ENCODE measurements around the gene ARHGAP6. TPM values are rescaled to one million over a fixed set of nuclear protein-coding genes. Genes with fewer than 3 reads are reported as not detected.

Gene ARHGAP6
- polyA plus RNA-seq, 1 experiment: 1.3 TPM

DNA sequence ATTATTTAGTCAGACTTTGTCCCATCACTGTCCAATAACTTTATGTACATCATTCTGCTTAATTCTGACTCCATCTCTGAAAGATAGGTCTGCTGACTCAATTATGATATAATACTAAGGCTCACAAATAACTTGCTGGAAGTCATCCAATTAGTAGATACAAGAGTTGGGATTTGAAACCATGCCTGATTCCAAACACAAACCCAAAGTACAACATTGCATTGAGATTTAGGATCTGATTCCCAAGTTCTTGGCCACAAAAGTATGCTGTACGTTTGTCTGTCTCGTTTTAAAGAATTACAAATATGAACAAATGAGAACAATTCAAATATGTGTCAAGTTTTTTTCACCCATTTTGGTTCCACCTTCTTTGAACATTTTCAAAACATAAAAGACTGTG lies 263.8 kb downstream of the ARHGAP6 start:
- H3K4me3 ChIP-seq (ENCODE audit: low read depth, low read length): no peak overlapping the region
- POLR2A ChIA-PET: no interaction called here
- CTCF ChIA-PET: no interaction called here
- no peaks in the 10 kb centered on the region for H3K27me3 ChIP-seq (ENCODE audit: control insufficient read depth, insufficient read depth, low read length)
- TF ChIP-seq, protein P1, sequence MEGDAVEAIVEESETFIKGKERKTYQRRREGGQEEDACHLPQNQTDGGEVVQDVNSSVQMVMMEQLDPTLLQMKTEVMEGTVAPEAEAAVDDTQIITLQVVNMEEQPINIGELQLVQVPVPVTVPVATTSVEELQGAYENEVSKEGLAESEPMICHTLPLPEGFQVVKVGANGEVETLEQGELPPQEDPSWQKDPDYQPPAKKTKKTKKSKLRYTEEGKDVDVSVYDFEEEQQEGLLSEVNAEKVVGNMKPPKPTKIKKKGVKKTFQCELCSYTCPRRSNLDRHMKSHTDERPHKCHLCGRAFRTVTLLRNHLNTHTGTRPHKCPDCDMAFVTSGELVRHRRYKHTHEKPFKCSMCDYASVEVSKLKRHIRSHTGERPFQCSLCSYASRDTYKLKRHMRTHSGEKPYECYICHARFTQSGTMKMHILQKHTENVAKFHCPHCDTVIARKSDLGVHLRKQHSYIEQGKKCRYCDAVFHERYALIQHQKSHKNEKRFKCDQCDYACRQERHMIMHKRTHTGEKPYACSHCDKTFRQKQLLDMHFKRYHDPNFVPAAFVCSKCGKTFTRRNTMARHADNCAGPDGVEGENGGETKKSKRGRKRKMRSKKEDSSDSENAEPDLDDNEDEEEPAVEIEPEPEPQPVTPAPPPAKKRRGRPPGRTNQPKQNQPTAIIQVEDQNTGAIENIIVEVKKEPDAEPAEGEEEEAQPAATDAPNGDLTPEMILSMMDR (IDR thresholded peaks at IDR 0.05; ENCODE audit: insufficient read depth, low read depth, low read length): no peak
- H3K36me3 ChIP-seq (ENCODE audit: control insufficient read depth, insufficient read depth, low read length): no peaks in the 10 kb centered on the region
- no peak for DNase-seq (ENCODE audit: low read depth)

- H3K4me3 ChIP-seq (ENCODE audit: low read depth, low read length): no peak overlapping the region
- H3K27me3 ChIP-seq (ENCODE audit: control insufficient read depth, insufficient read depth, low read length): no peaks in the 10 kb centered on the region
- no peak for DNase-seq (ENCODE audit: low read depth)
- CTCF ChIA-PET: interaction anchor here (1.1 kb wide), 1 partner anchor 131 kb away, joined by 3 read pairs; no protein-coding TSS in a partner anchor
- TF ChIP-seq, protein P1 (IDR thresholded peaks at IDR 0.05; ENCODE audit: insufficient read depth, low read depth, low read length): no peak
- no peaks in the 10 kb centered on the region for H3K36me3 ChIP-seq (ENCODE audit: control insufficient read depth, insufficient read depth, low read length)
- POLR2A ChIA-PET: no interaction called here
Measured at GRCh38 chrX:11399489-11400094, 266.1 kb downstream of the ARHGAP6 start.

GRCh38 chrX:11398785-11399184 lies 266.9 kb downstream of the ARHGAP6 start:
- Histone ChIP-seq H3K36me3 (ENCODE audit: control insufficient read depth, insufficient read depth, low read length) (no peaks in the 10 kb centered on the region), H3K4me3 (ENCODE audit: low read depth, low read length) (no peak overlapping the region), H3K27me3 (ENCODE audit: control insufficient read depth, insufficient read depth, low read length) (no peaks in the 10 kb centered on the region)
- TF ChIP-seq, protein P1 (IDR thresholded peaks at IDR 0.05; ENCODE audit: insufficient read depth, low read depth, low read length): no peak
- no peak for DNase-seq (ENCODE audit: low read depth)
- ChIA-PET CTCF (interaction anchor here (1.1 kb wide), 1 partner anchor 132 kb away, joined by 3 read pairs; no protein-coding TSS in a partner anchor), POLR2A (no interaction called here)

GRCh38 chrX:11398139-11398538 lies 267.6 kb downstream of the ARHGAP6 start:
- Histone ChIP-seq H3K36me3 (ENCODE audit: control insufficient read depth, insufficient read depth, low read length) (no peaks in the 10 kb centered on the region), H3K4me3 (ENCODE audit: low read depth, low read length) (no peak overlapping the region), H3K27me3 (ENCODE audit: control insufficient read depth, insufficient read depth, low read length) (no peaks in the 10 kb centered on the region)
- ChIA-PET POLR2A (no interaction called here), CTCF (no interaction called here)
- TF ChIP-seq, protein P1 (IDR thresholded peaks at IDR 0.05; ENCODE audit: insufficient read depth, low read depth, low read length): no peak
- no peak for DNase-seq (ENCODE audit: low read depth)

DNA sequence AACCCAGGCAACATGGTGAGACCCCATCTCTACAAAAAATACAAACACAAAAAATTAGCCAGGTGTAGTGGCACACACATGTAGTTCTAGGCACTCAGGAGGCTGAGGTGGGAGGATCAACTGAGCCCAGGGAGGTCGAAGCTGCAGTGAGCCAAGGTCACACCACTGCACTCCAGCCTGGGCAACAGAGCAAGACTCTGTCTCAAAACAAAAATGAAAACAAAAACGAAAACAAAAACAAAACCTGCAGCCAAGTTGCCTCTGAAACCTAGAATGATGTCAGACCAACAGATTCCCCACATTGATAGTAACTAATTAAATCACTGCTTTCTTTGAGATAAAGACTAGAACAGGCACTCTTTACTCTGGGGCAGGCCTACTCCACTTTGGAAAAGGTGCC lies 268.0 kb downstream of the ARHGAP6 start:
- POLR2A ChIA-PET: no interaction called here
- Histone ChIP-seq H3K27me3 (ENCODE audit: control insufficient read depth, insufficient read depth, low read length) (no peaks in the 10 kb centered on the region), H3K36me3 (ENCODE audit: control insufficient read depth, insufficient read depth, low read length) (no peaks in the 10 kb centered on the region), H3K4me3 (ENCODE audit: low read depth, low read length) (no peak overlapping the region)
- CTCF ChIA-PET: no interaction called here
- no peak for DNase-seq (ENCODE audit: low read depth)
- TF ChIP-seq, protein P1 (IDR thresholded peaks at IDR 0.05; ENCODE audit: insufficient read depth, low read depth, low read length): no peak

Measured in BJ (cell line).